HUES64 (cell line): ENCODE results near the gene LDAH.
A peak's percentile ranks its signal among the peaks of the same experiment; 100 is the strongest.

Experiments used
- H3K27ac ChIP-seq: 2 replicates; pipeline ENCODE4 v1.7.0; 2013; ENCODE audit warnings: low read depth, low read length, inconsistent platforms
- H3K27me3 ChIP-seq: 2 replicates; pipeline ENCODE4 v1.6.1; 2013; ENCODE audit warnings: mild to moderate bottlenecking, low read length; ENCODE audit not compliant: insufficient read depth
- H3K36me3 ChIP-seq: 2 replicates; pipeline ENCODE4 v1.6.1; 2013; ENCODE audit warnings: mild to moderate bottlenecking, low read length; ENCODE audit not compliant: insufficient read depth
- H3K4me1 ChIP-seq: 2 replicates; pipeline ENCODE4 v1.6.1; 2013; ENCODE audit warnings: mild to moderate bottlenecking, low read length, moderate library complexity; ENCODE audit not compliant: insufficient read depth
- H3K4me3 ChIP-seq: 2 replicates; pipeline ENCODE4 v1.5.1; 2013; ENCODE audit warnings: mild to moderate bottlenecking, low read length, moderate library complexity
- H3K9ac ChIP-seq: 2 replicates; pipeline ENCODE4 v1.6.1; 2013; ENCODE audit warnings: mild to moderate bottlenecking, low read depth, low read length
- H3K9me3 ChIP-seq: 2 replicates; pipeline ENCODE4 v1.6.1; 2013; ENCODE audit warnings: low read depth, low read length; ENCODE audit not compliant: insufficient read depth
- WGBS: fragments of 150-250, 120-280 bp; methylation state at CpG from one replicate; pipeline ENCODE4 v1.1.7; 2013; ENCODE audit warnings: missing lambda C conversion rate; 5-methylcytosine and 5-hydroxymethylcytosine counted together

The LDAH gene

GRCh38 chr2:20665243-20666004, 157.5 kb downstream of the LDAH start:
- peak overlapping the region; percentile 49 for H3K4me3 ChIP-seq

GRCh38 chr2:20664431-20665242, 158.3 kb downstream of the LDAH start:
- Histone ChIP-seq H3K4me1 (0 out of 2 replicates have a peak, but pooled peaks cover 4% of the 10 kb centered on the region), H3K36me3 (no peaks in the 10 kb centered on the region), H3K27me3 (peaks cover 91% of the 10 kb centered on the region), H3K27ac (no peak overlapping the region), H3K4me3 (0 out of 2 replicates have a peak overlapping the region, but pooled peaks have one; percentile 49), H3K9me3 (no peaks in the 10 kb centered on the region), H3K9ac (no peak overlapping the region)
- 37% methylated on average over 17 of the region's 17 CpGs for WGBS

More at GRCh38 chr2:20665243-20666004, 157.5 kb downstream of the LDAH start:
- Histone ChIP-seq H3K36me3 (no peaks in the 10 kb centered on the region), H3K4me1 (0 out of 2 replicates have a peak, but pooled peaks cover 4% of the 10 kb centered on the region), H3K9ac (no peak overlapping the region), H3K27ac (no peak overlapping the region), H3K9me3 (no peaks in the 10 kb centered on the region), H3K27me3 (peaks cover 91% of the 10 kb centered on the region)
- 2% methylated on average over 49 of the region's 49 CpGs for WGBS

- peaks cover 91% of the 10 kb centered on the region for H3K27me3 ChIP-seq
- 69% methylated on average over 2 of the region's 2 CpGs for WGBS
Observed at GRCh38 chr2:20664071-20664390, 158.9 kb downstream of the LDAH start.

GRCh38 chr2:20663196-20664070, 159.5 kb downstream of the LDAH start:
- WGBS = 47% methylated on average over 6 of the region's 7 CpGs
- Histone ChIP-seq H3K36me3 (no peaks in the 10 kb centered on the region), H3K9me3 (no peaks in the 10 kb centered on the region), H3K27ac (no peak overlapping the region), H3K4me1 (0 out of 2 replicates have a peak, but pooled peaks cover 4% of the 10 kb centered on the region), H3K4me3 (no peak overlapping the region), H3K27me3 (peaks cover 88% of the 10 kb centered on the region), H3K9ac (no peak overlapping the region)

More at GRCh38 chr2:20664071-20664390, 158.9 kb downstream of the LDAH start:
- H3K9me3 ChIP-seq = no peaks in the 10 kb centered on the region
- H3K4me3 ChIP-seq = no peak overlapping the region
- H3K36me3 ChIP-seq = no peaks in the 10 kb centered on the region
- 0 out of 2 replicates have a peak, but pooled peaks cover 4% of the 10 kb centered on the region for H3K4me1 ChIP-seq
- H3K27ac ChIP-seq = no peak overlapping the region
- no peak overlapping the region for H3K9ac ChIP-seq

- Histone ChIP-seq H3K9me3 (no peaks in the 10 kb centered on the region), H3K27me3 (peaks cover 78% of the 10 kb centered on the region), H3K36me3 (no peaks in the 10 kb centered on the region), H3K4me3 (no peak overlapping the region), H3K4me1 (0 out of 2 replicates have a peak, but pooled peaks cover 4% of the 10 kb centered on the region), H3K9ac (no peak overlapping the region), H3K27ac (no peak overlapping the region)
- WGBS = 86% methylated on average over 5 of the region's 5 CpGs
Observed at GRCh38 chr2:20662308-20662937, 160.5 kb downstream of the LDAH start.

GRCh38 chr2:20661421-20662307, 161.2 kb downstream of the LDAH start:
- H3K4me3 ChIP-seq = no peak overlapping the region
- peaks cover 77% of the 10 kb centered on the region for H3K27me3 ChIP-seq
- 39% methylated on average over 11 of the region's 11 CpGs for WGBS
- H3K27ac ChIP-seq = no peak overlapping the region
- H3K9ac ChIP-seq = no peak overlapping the region
- H3K36me3 ChIP-seq = no peaks in the 10 kb centered on the region
- no peaks in the 10 kb centered on the region for H3K9me3 ChIP-seq
- 0 out of 2 replicates have a peak, but pooled peaks cover 4% of the 10 kb centered on the region for H3K4me1 ChIP-seq

- Histone ChIP-seq H3K9me3 (no peaks in the 10 kb centered on the region), H3K4me3 (no peak overlapping the region), H3K9ac (no peak overlapping the region), H3K27ac (no peak overlapping the region), H3K27me3 (peaks cover 68% of the 10 kb centered on the region), H3K4me1 (0 out of 2 replicates have a peak, but pooled peaks cover 4% of the 10 kb centered on the region), H3K36me3 (no peaks in the 10 kb centered on the region)
- WGBS = 67% methylated on average over 8 of the region's 8 CpGs
Observed at GRCh38 chr2:20660506-20661420, 162.1 kb downstream of the LDAH start.

- WGBS = 64% methylated on average over 3 of the region's 4 CpGs
- Histone ChIP-seq H3K9ac (no peak overlapping the region), H3K9me3 (no peaks in the 10 kb centered on the region), H3K36me3 (no peaks in the 10 kb centered on the region), H3K27ac (no peak overlapping the region), H3K4me1 (no peaks in the 10 kb centered on the region), H3K27me3 (peaks cover 37% of the 10 kb centered on the region), H3K4me3 (no peak overlapping the region)
Observed at GRCh38 chr2:20657522-20658235, 165.2 kb downstream of the LDAH start.

- H3K9me3 ChIP-seq = no peaks in the 10 kb centered on the region
- no peaks in the 10 kb centered on the region for H3K36me3 ChIP-seq
- H3K4me3 ChIP-seq = no peak overlapping the region
- H3K27me3 ChIP-seq = peaks cover 30% of the 10 kb centered on the region
- H3K27ac ChIP-seq = no peak overlapping the region
- WGBS = 74% methylated on average over 7 of the region's 7 CpGs
- no peak overlapping the region for H3K9ac ChIP-seq
- H3K4me1 ChIP-seq = peaks cover 2% of the 10 kb centered on the region; the same call in 1 of the 2 replicates
Observed at GRCh38 chr2:20656561-20656960, 166.3 kb downstream of the LDAH start.
